ENCODE results near the gene HIVEP1. TPM values are rescaled to one million over a fixed set of nuclear protein-coding genes. Genes with fewer than 3 reads are reported as not detected.

HIVEP1 gene
- total and polyA plus RNA-seq, 2 of the 8 experiments (the other 6 are each of a cell fraction or from before 2014, with no cell fraction given): 22.6 to 23.1 TPM

DNA sequence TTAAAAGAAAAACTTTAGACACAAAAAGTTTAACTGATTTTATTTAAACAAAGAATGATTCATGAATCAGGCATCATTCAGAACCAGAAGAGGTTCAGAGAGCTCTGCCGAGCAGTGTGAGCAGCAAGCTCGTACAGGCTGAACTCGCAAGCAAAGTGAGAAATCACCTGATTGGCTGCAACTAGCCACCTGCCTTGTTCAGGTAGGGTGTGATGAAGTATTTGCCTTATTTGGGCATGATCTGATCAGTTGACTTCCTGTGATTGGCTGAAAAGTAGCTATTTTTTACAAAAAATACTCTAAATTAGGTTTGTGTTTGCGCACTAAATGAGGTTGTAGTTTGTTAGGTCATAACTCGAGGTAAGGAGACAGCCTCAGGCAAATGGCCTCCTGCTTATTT, 80.7 kb downstream of the HIVEP1 start:
- WGBS, 2 experiments (ENCODE audit: extremely low coverage in 1 of 2, insufficient coverage in 1 of 2, insufficient read length in 1 of 2, insufficient replicate concordance in 2 of 2, low coverage in 1 of 2, low lambda C conversion rate in 2 of 2, missing lambda C conversion rate in 1 of 2): 93% methylated on average over 5 of the region's 5 CpGs; no CpG with 5 or more reads in 1 of the 2 experiments
- Histone ChIP-seq H4K91ac (replicated peaks; ENCODE audit: insufficient read length, low read length) (no peak overlapping the region), H2BK20ac (ENCODE audit: low read length) (no peak overlapping the region), H4K5ac (ENCODE audit: insufficient read length, low read depth, low read length) (no peak overlapping the region), H3K9ac (replicated peaks in 1 of 4; ENCODE audit: extremely low read depth in 1 of 4, low read depth in 3 of 4, low read length in 3 of 4) (no peak overlapping the region), H3K23ac (ENCODE audit: insufficient read length) (no peak overlapping the region), H2AK5ac (ENCODE audit: low read depth, low read length) (no peak overlapping the region), H3K9me3 (ENCODE audit: insufficient read depth in 2 of 2, low read depth in 1 of 2, low read length in 1 of 2) (peaks cover 4% of the 10 kb centered on the region in 2 experiments; a peak in 3 of 4 replicates), H3K14ac (ENCODE audit: insufficient read length) (no peak overlapping the region), H3K36me3 (ENCODE audit: control insufficient read depth in 2 of 4, insufficient read depth in 4 of 4, low read length in 3 of 4) (peaks cover 0 to 8% (median 5%) of the 10 kb centered on the region in 4 experiments; a peak in 3 of 8 replicates), H4K20me1 (replicated peaks in 1 of 2; ENCODE audit: control insufficient read depth in 1 of 2, insufficient read depth in 2 of 2, low read length in 2 of 2) (peaks cover 0 to under 1% of the 10 kb centered on the region in 2 experiments), H3K27ac (ENCODE audit: low read depth, low read length) (no peak overlapping the region), H2BK15ac (ENCODE audit: low read length) (no peak overlapping the region), H3K4me3 (ENCODE audit: extremely low read depth in 1 of 4, insufficient read depth in 2 of 4, low read depth in 3 of 4, low read length in 4 of 4) (no peak overlapping the region), H3K79me1 (ENCODE audit: low read depth, low read length) (no peaks in the 10 kb centered on the region; the same call in 1 of the 2 replicates), H2BK5ac (ENCODE audit: low read depth, low read length) (no peak overlapping the region), H3K23me2 (ENCODE audit: low read depth, low read length) (no peaks in the 10 kb centered on the region), H3K79me2 (ENCODE audit: control insufficient read depth in 1 of 2, insufficient read depth in 2 of 2, low read length in 2 of 2) (peaks cover 0 to 24% of the 10 kb centered on the region in 2 experiments; a peak in 2 of 4 replicates), H2AFZ (ENCODE audit: low read length) (no peak overlapping the region), H3K4me2 (ENCODE audit: insufficient read depth in 1 of 2, low read depth in 2 of 2, low read length in 2 of 2) (no peak overlapping the region), H3K27me3 (replicated peaks in 1 of 4; ENCODE audit: control insufficient read depth in 3 of 4, extremely low read depth in 1 of 4, insufficient read depth in 3 of 4, low read length in 3 of 4) (no peaks in the 10 kb centered on the region), H2BK12ac (ENCODE audit: low read depth, low read length) (no peak overlapping the region), H2BK120ac (replicated peaks; ENCODE audit: low read depth, low read length) (no peak overlapping the region), H3K4ac (replicated peaks; ENCODE audit: insufficient read length, low read depth, low read length) (no peak overlapping the region), H4K8ac (ENCODE audit: extremely low read depth, insufficient read depth, low read length) (no peak overlapping the region), H3K4me1 (replicated peaks in 1 of 4; ENCODE audit: control insufficient read depth in 3 of 4, insufficient read depth in 4 of 4, low read length in 3 of 4) (peaks cover 0 to 2% (median 0%) of the 10 kb centered on the region in 4 experiments; a peak in 1 of 7 replicates), H3K56ac (replicated peaks; ENCODE audit: insufficient read length, low read depth, low read length) (no peak overlapping the region), H3K18ac (ENCODE audit: extremely low read depth, low read length) (no peak overlapping the region)
- ChIA-PET POLR2A (ENCODE audit: partially characterized antibody) (no interaction called here), CTCF (ENCODE audit: partially characterized antibody) (interaction anchor here (0.6 kb wide), 1 partner anchor 9 kb away, joined by 3 read pairs; no protein-coding TSS in a partner anchor)
- TF ChIP-seq SRF (IDR thresholded peaks at IDR 0.05; ENCODE audit: low read depth, low read length) (peak; percentile 97), CBX8 (IDR thresholded peaks at IDR 0.05; ENCODE audit: borderline replicate concordance, low read depth, low read length) (no peak)
- no peak for DNase-seq (ENCODE audit: low read depth in 1 of 2, low spot score in 2 of 2)
- FAIRE-seq: no peak
